HepG2 (cell line): ENCODE measurements around the gene GLO1.

Experiments
- CAMTA2 ChIP-seq: sonication (generic); formaldehyde crosslinking; IDR thresholded peaks from 2 replicates; pipeline ENCODE4 v1.4.0; 2020; ENCODE audit warnings: mild to moderate bottlenecking, missing genetic modification reagents, borderline replicate concordance
- JUND ChIP-seq: sonication (generic); formaldehyde crosslinking; IDR thresholded peaks from 2 replicates; pipeline ENCODE4 v1.8.0; 2022; ENCODE audit warnings: mild to moderate bottlenecking, missing genetic modification reagents
- SIN3A ChIP-seq: IDR thresholded peaks from 2 replicates; pipeline ENCODE4 v1.6.1; 2011; ENCODE audit warnings: low read depth, mild to moderate bottlenecking, control low read depth, low read length, borderline replicate concordance

DNA sequence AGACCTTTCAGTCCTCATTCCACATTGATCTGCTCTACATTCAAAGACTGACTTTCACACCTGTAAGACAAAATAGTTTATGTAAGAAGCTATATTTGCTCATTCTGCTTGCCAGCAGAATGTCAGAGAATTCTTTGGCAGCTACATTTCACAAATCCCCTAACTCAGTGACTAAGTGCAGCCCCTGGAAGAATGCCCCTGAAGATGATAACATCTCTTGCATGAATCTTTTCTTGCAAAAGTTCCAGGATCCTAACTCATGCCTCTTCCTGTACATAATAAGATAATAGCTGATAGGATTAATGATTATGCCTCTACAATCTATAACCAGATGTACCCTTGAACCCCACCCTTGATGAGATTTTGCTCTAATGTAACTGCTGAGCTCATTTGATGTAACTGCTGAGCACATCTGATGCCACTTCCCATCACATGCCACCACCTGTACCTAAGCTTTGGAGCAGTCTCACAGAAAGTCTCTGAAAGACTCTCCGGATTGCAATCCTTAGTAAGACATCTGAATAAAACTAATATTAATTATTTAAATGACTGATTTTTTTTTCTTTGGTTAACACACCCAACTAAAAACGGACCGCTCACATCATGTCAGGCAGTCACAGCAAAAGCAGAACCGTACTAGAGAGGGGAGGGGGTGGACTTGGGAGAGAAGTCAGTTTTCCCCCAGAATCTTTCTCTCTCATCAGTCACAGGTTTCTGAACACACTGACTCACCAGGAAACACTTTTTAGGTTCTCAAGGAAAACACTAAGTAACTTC lies 11.5 kb upstream of the GLO1 start:
- TF ChIP-seq CAMTA2 (CRISPR knock-in tag) (no peak), JUND (no peak), SIN3A (no peak)
